Stomach smooth muscle (tissue), 2 donors: ENCODE data around the gene PARP1.

Source experiments
- H3K27ac ChIP-seq: one replicate; pipeline ENCODE4 v1.7.0; 2013; ENCODE audit warnings: mild to moderate bottlenecking, low read length, inconsistent platforms
- H3K27me3 ChIP-seq, 2 donors: one replicate each; pipeline ENCODE4 v1.7.0; 2013; ENCODE audit warnings: low read length in 2 of 2; ENCODE audit not compliant: insufficient read depth in 2 of 2, control insufficient read depth in 1 of 2
- H3K36me3 ChIP-seq, 2 donors: one replicate each; pipeline ENCODE4 v1.7.0; 2013; ENCODE audit warnings: low read length in 2 of 2; ENCODE audit not compliant: control insufficient read depth in 2 of 2, insufficient read depth in 2 of 2
- H3K4me1 ChIP-seq: one replicate; pipeline ENCODE4 v1.7.0; 2013; ENCODE audit warnings: low read length; ENCODE audit not compliant: control insufficient read depth, insufficient read depth
- H3K4me3 ChIP-seq, 2 donors: one replicate each; pipeline ENCODE4 v1.7.0; 2013; ENCODE audit warnings: low read length in 2 of 2
- H3K9ac ChIP-seq, 2 donors: one replicate each; pipeline ENCODE4 v1.7.0; 2013; ENCODE audit warnings: low read length in 2 of 2, mild to moderate bottlenecking in 1 of 2
- H3K9me3 ChIP-seq, 2 donors: one replicate each; pipeline ENCODE4 v1.7.0; 2013; ENCODE audit warnings: low read length in 2 of 2; ENCODE audit not compliant: control insufficient read depth in 2 of 2
- donor health status: healthy.
- donor health status: Pancreatic carcinoma.

Gene PARP1

GRCh38 chr1:226325178-226325577, 82.7 kb downstream of the PARP1 start:
- Histone ChIP-seq H3K4me1 (no peaks in the 10 kb centered on the region), H3K27ac (no peak overlapping the region), H3K9me3 (no peaks in the 10 kb centered on the region), H3K4me3 (no peak overlapping the region), H3K27me3 (no peaks in the 10 kb centered on the region), H3K9ac (no peak overlapping the region), H3K36me3 (no peaks in the 10 kb centered on the region)

DNA sequence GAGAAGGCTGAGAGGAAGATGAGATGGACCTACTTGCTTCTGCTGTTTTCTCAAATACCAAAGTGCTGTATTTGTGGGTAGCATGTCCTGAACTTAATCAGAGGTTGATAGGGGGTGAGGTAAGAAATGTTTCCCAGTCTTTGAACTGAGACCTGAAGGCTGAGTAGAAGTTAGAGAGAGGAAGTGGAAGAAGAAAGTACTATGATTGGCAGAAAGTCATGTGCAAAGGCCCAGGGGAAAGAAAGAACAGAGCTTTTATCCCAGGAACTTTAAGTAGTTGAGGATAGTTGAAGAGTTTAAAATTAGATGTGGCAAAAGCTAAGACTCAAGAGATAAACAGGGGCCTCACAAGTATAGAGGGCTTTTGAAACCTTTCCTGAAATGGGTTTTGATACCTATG, 83.4 kb downstream of the PARP1 start:
- Histone ChIP-seq H3K27me3 (no peaks in the 10 kb centered on the region), H3K4me3 (no peak overlapping the region), H3K9me3 (no peaks in the 10 kb centered on the region), H3K27ac (no peak overlapping the region), H3K36me3 (no peaks in the 10 kb centered on the region), H3K4me1 (no peaks in the 10 kb centered on the region), H3K9ac (no peak overlapping the region)

DNA sequence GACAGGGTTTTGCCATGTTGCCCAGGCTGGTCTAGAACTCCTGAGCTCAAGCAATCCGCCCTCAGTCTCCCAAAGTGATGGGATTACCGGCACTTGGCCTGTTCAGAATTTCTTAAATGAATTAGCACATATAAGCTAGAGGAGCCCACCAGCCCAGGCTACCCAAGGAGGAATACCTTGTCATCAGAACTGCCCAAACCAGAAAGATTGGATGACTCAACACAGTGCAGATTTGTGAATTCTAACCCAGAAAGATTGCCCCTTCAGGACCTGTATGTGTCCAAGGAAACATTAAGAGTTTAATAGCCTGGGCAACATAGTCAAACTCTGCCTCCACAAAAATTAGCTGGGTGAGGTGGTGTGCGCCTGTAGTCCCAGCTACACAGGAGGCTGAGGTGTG, 84.9 kb downstream of the PARP1 start:
- Histone ChIP-seq H3K9ac (no peak overlapping the region), H3K27ac (no peak overlapping the region), H3K4me1 (no peaks in the 10 kb centered on the region), H3K9me3 (no peaks in the 10 kb centered on the region), H3K36me3 (no peaks in the 10 kb centered on the region), H3K27me3 (no peaks in the 10 kb centered on the region), H3K4me3 (no peak overlapping the region)

- no peaks in the 10 kb centered on the region for H3K27me3 ChIP-seq
- no peak overlapping the region for H3K9ac ChIP-seq
- H3K4me3 ChIP-seq: no peak overlapping the region
- H3K36me3 ChIP-seq: no peaks in the 10 kb centered on the region
- no peaks in the 10 kb centered on the region for H3K9me3 ChIP-seq
- H3K4me1 ChIP-seq: no peaks in the 10 kb centered on the region
- H3K27ac ChIP-seq: no peak overlapping the region
Measured at GRCh38 chr1:226320930-226321329, 87.0 kb downstream of the PARP1 start.

- no peaks in the 10 kb centered on the region for H3K27me3 ChIP-seq
- no peaks in the 10 kb centered on the region for H3K4me1 ChIP-seq
- no peaks in the 10 kb centered on the region for H3K9me3 ChIP-seq
- H3K4me3 ChIP-seq: no peak overlapping the region
- no peak overlapping the region for H3K27ac ChIP-seq
- no peaks in the 10 kb centered on the region for H3K36me3 ChIP-seq
- no peak overlapping the region for H3K9ac ChIP-seq
Measured at GRCh38 chr1:226318471-226318870, 89.4 kb downstream of the PARP1 start.

GRCh38 chr1:226314055-226314454, 93.8 kb downstream of the PARP1 start:
- H3K36me3 ChIP-seq: no peaks in the 10 kb centered on the region
- no peak overlapping the region for H3K27ac ChIP-seq
- H3K4me1 ChIP-seq: peaks cover 7% of the 10 kb centered on the region
- no peaks in the 10 kb centered on the region for H3K27me3 ChIP-seq
- no peak overlapping the region for H3K4me3 ChIP-seq
- H3K9ac ChIP-seq: no peak overlapping the region
- H3K9me3 ChIP-seq: no peaks in the 10 kb centered on the region

DNA sequence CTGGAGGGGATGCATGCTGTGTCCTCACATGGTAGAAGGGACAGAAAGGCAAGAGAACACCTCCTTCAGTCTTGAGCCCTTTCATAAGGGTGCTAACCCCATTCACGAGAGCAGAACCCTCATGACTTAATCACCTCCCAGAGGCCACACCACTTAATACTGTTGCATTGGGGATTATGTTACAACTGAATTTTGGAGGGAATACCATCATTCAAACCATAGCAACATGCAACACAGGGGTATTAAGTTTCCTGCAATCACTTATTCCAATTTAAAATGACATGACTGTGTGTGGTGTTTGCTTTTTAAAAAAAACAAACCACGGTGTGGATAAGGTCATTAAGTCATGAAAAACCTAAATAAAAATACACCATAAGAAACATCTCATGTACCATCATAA, 95.8 kb downstream of the PARP1 start:
- Histone ChIP-seq H3K9me3 (no peaks in the 10 kb centered on the region), H3K36me3 (no peaks in the 10 kb centered on the region), H3K27me3 (no peaks in the 10 kb centered on the region), H3K4me3 (no peak overlapping the region), H3K27ac (no peak overlapping the region), H3K9ac (no peak overlapping the region), H3K4me1 (peaks cover 13% of the 10 kb centered on the region)

GRCh38 chr1:226311376-226311775, 96.5 kb downstream of the PARP1 start:
- Histone ChIP-seq H3K9me3 (no peaks in the 10 kb centered on the region), H3K27ac (no peak overlapping the region), H3K36me3 (no peaks in the 10 kb centered on the region), H3K4me1 (peaks cover 13% of the 10 kb centered on the region), H3K9ac (no peak overlapping the region), H3K27me3 (no peaks in the 10 kb centered on the region), H3K4me3 (no peak overlapping the region)
